ENCODE measurements around the gene OSMR. TPM values are rescaled to one million over a fixed set of nuclear protein-coding genes. Genes with fewer than 3 reads are reported as not detected.

Gene OSMR
- total RNA-seq, 1 experiment from 2014 or later = 82.4 TPM

DNA sequence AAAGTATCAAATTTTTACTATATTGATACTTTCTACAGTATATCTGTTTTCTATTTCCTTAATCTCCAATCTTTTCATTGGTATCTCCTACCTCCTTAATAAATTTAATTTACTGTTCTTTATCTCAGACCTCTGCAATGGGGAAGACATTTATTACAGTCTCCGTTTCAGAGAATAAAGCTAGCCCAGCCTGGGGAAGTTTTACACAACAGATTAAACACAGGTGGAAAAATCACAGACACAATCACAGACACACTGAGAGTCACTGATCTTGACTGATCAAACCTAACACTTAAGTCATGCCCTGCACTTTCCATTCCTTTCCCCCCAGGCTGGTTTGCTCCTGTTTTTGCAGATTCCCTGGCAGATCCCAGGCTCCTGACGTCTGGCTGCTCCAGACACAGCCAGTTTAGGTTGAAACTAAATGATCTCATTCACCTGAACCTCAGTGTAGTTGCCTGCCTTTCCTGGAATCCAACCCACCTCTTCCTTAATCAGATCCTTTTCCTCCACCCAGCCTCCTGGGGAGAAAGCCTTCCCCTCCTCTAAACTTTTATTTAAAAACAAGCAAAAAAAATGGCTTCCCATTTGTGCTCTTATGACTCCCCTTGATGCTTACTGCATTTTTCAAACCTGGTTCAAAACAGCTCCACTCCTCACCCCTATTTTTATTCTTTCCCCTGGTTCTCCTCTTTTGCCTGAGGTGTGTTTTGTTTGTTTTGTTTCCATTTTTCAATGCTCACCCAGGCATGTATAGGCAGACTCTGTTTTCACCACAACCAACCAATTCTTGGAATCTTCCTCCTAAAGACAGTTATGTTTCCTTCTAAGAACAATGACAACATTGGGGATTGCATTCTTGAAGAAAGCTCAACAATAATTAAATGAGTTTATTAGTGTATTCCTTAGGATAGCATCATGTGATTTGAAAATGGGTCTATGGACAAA is 29.5 kb upstream of the OSMR start:
- H3K27me3 ChIP-seq (ENCODE audit: control insufficient read depth, insufficient read depth, low read length) = no peaks in the 10 kb centered on the region
- POLR2A ChIA-PET = no interaction called here
- no peaks in the 10 kb centered on the region for H3K4me1 ChIP-seq (ENCODE audit: control insufficient read depth, insufficient read depth, low read length)
- no peak overlapping the region for H3K4me3 ChIP-seq (ENCODE audit: low read depth in 2 of 2, low read length in 2 of 2)
- H3K27ac ChIP-seq (ENCODE audit: low read length) = no peak overlapping the region; the same call in 1 of the 2 replicates
- intact Hi-C loops (cut with micrococcal nuclease; ENCODE audit: unreplicated experiment) = no loop called here
- no TSS peak for BruUV-seq (replicated peaks)
- DNase-seq (ENCODE audit: low read depth, low spot score) (no peak), ATAC-seq (no peak)
- in situ Hi-C loops (cut with HindIII; ENCODE audit: low pct_unique_long_range_greater_than_20kb, low sequenced_read_pairs) = no loop called here
- H3K9me3 ChIP-seq (ENCODE audit: control insufficient read depth, insufficient read depth, low read depth, low read length) = no peaks in the 10 kb centered on the region
- H3K36me3 ChIP-seq (ENCODE audit: control insufficient read depth, insufficient read depth, low read length) = no peaks in the 10 kb centered on the region; the same call in 1 of the 2 replicates
- TF ChIP-seq, protein P1, sequence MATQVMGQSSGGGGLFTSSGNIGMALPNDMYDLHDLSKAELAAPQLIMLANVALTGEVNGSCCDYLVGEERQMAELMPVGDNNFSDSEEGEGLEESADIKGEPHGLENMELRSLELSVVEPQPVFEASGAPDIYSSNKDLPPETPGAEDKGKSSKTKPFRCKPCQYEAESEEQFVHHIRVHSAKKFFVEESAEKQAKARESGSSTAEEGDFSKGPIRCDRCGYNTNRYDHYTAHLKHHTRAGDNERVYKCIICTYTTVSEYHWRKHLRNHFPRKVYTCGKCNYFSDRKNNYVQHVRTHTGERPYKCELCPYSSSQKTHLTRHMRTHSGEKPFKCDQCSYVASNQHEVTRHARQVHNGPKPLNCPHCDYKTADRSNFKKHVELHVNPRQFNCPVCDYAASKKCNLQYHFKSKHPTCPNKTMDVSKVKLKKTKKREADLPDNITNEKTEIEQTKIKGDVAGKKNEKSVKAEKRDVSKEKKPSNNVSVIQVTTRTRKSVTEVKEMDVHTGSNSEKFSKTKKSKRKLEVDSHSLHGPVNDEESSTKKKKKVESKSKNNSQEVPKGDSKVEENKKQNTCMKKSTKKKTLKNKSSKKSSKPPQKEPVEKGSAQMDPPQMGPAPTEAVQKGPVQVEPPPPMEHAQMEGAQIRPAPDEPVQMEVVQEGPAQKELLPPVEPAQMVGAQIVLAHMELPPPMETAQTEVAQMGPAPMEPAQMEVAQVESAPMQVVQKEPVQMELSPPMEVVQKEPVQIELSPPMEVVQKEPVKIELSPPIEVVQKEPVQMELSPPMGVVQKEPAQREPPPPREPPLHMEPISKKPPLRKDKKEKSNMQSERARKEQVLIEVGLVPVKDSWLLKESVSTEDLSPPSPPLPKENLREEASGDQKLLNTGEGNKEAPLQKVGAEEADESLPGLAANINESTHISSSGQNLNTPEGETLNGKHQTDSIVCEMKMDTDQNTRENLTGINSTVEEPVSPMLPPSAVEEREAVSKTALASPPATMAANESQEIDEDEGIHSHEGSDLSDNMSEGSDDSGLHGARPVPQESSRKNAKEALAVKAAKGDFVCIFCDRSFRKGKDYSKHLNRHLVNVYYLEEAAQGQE (IDR thresholded peaks at IDR 0.05; ENCODE audit: insufficient read depth in 1 of 2, low read depth in 2 of 2, low read length in 1 of 2) = no peak
- TF ChIP-seq POLR2AphosphoS5 (IDR thresholded peaks at IDR 0.05; ENCODE audit: low read depth, low read length) = no peak
- TF ChIP-seq, protein P2, sequence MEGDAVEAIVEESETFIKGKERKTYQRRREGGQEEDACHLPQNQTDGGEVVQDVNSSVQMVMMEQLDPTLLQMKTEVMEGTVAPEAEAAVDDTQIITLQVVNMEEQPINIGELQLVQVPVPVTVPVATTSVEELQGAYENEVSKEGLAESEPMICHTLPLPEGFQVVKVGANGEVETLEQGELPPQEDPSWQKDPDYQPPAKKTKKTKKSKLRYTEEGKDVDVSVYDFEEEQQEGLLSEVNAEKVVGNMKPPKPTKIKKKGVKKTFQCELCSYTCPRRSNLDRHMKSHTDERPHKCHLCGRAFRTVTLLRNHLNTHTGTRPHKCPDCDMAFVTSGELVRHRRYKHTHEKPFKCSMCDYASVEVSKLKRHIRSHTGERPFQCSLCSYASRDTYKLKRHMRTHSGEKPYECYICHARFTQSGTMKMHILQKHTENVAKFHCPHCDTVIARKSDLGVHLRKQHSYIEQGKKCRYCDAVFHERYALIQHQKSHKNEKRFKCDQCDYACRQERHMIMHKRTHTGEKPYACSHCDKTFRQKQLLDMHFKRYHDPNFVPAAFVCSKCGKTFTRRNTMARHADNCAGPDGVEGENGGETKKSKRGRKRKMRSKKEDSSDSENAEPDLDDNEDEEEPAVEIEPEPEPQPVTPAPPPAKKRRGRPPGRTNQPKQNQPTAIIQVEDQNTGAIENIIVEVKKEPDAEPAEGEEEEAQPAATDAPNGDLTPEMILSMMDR (IDR thresholded peaks at IDR 0.05) = no peak
- CTCF ChIA-PET = no interaction called here

DNA sequence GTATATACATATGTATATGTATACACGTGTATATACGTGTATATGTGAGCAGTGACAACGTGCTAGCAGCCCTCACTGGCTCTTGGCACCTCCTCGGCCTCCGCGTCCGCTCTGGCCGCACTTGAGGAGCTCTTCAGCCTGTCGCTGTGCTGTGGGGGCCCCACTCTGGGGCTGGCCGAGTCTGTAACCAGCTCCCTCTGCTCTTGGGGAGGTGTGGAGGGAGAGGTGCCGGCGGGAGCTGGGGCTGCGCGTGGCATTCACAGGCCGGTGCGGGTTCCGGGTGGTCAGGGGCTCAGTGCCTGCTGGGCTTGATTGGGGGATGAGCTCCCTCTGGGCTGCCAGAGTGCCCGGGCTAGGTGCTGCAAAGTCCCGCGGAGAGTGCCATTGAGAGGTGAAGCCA is 24.1 kb upstream of the OSMR start:
- H3K4me3 ChIP-seq (ENCODE audit: low read depth in 2 of 2, low read length in 2 of 2) = no peak overlapping the region
- no peaks in the 10 kb centered on the region for H3K9me3 ChIP-seq (ENCODE audit: control insufficient read depth, insufficient read depth, low read depth, low read length)
- H3K4me1 ChIP-seq (ENCODE audit: control insufficient read depth, insufficient read depth, low read length) = no peaks in the 10 kb centered on the region
- intact Hi-C loops (cut with micrococcal nuclease; ENCODE audit: unreplicated experiment) (no loop called here), in situ Hi-C loops (cut with HindIII; ENCODE audit: low pct_unique_long_range_greater_than_20kb, low sequenced_read_pairs) (no loop called here)
- DNase-seq (ENCODE audit: low read depth, low spot score) (no peak), ATAC-seq (no peak)
- CTCF ChIA-PET = no interaction called here
- POLR2A ChIA-PET = no interaction called here
- no TSS peak for BruUV-seq (replicated peaks)
- TF ChIP-seq, protein P2 (IDR thresholded peaks at IDR 0.05) = no peak
- TF ChIP-seq TCF7L2 (IDR thresholded peaks at IDR 0.05; ENCODE audit: low read depth, low read length) = no peak
- TF ChIP-seq, protein P1 (IDR thresholded peaks at IDR 0.05; ENCODE audit: insufficient read depth in 1 of 2, low read depth in 2 of 2, low read length in 1 of 2) = no peak
- TF ChIP-seq POLR2AphosphoS5 (IDR thresholded peaks at IDR 0.05; ENCODE audit: low read depth, low read length) = no peak
- no peak for TF ChIP-seq SIN3A (IDR thresholded peaks at IDR 0.05; ENCODE audit: borderline replicate concordance, insufficient read depth, low read depth, low read length)
- no peak overlapping the region for H3K27ac ChIP-seq (ENCODE audit: low read length)
- no peaks in the 10 kb centered on the region; the same call in 1 of the 2 replicates for H3K36me3 ChIP-seq (ENCODE audit: control insufficient read depth, insufficient read depth, low read length)
- H3K27me3 ChIP-seq (ENCODE audit: control insufficient read depth, insufficient read depth, low read length) = no peaks in the 10 kb centered on the region
